Hematopoietic multipotent progenitor cell treated with erythropoietin and hydrocortisone succinate and interleukin-3 and kit ligand, for 17 days (in vitro differentiated cells): ENCODE results near the gene CHKA.

Experiments
- DNase-seq: peaks from one replicate; pipeline ENCODE4 v3.0.0-alpha.2; 2015; ENCODE audit warnings: low spot score

The CHKA gene

GRCh38 chr11:68031144-68031464, 90.1 kb downstream of the CHKA start:
- DNase-seq: peak; percentile 50

GRCh38 chr11:68030318-68031143, 90.7 kb downstream of the CHKA start, which contains the start of gene NDUFS8:
NDUFS8 (plus strand) TSS chr11:68030681; CDS start chr11:68032152, 1,471 bp downstream.
- peak; percentile 99 for DNase-seq

GRCh38 chr11:68028802-68029545, 92.2 kb downstream of the CHKA start:
- DNase-seq: no peak

- no peak for DNase-seq
Measured at GRCh38 chr11:68027667-68028066, 93.5 kb downstream of the CHKA start.

GRCh38 chr11:68026391-68027105, 94.6 kb downstream of the CHKA start:
- no peak for DNase-seq

GRCh38 chr11:68025047-68025446, 96.1 kb downstream of the CHKA start:
- DNase-seq: peak; percentile 31

GRCh38 chr11:68024508-68024907, 96.7 kb downstream of the CHKA start:
- DNase-seq: no peak

- no peak for DNase-seq
Measured at GRCh38 chr11:68022531-68022930, 98.7 kb downstream of the CHKA start.

GRCh38 chr11:68021167-68021787, 99.9 kb downstream of the CHKA start:
- DNase-seq: no peak

GRCh38 chr11:68020575-68020974, 100.6 kb downstream of the CHKA start:
- DNase-seq: no peak

- no peak for DNase-seq
Measured at GRCh38 chr11:68019486-68019885, 101.7 kb downstream of the CHKA start.

- DNase-seq: no peak
Measured at GRCh38 chr11:68018730-68019190, 102.4 kb downstream of the CHKA start.

- no peak for DNase-seq
Measured at GRCh38 chr11:68017980-68018729, 103.0 kb downstream of the CHKA start.

- DNase-seq: no peak
Measured at GRCh38 chr11:68016904-68017817, 104.0 kb downstream of the CHKA start.

GRCh38 chr11:68016161-68016903, 104.9 kb downstream of the CHKA start:
- no peak for DNase-seq

GRCh38 chr11:68015467-68015866, 105.7 kb downstream of the CHKA start:
- DNase-seq: no peak

GRCh38 chr11:68014947-68015447, 106.2 kb downstream of the CHKA start:
- DNase-seq: no peak

GRCh38 chr11:68014157-68014946, 106.8 kb downstream of the CHKA start:
- peak; percentile 79 for DNase-seq
